HG03066 (cell line): ENCODE data around the gene NOD1.

Experiments used
- ATAC-seq: cut with Tn5 transposase; IDR thresholded peaks from one replicate; pipeline ENCODE4 v1.9.1; 2021; ENCODE audit warnings: low read depth; ENCODE audit not compliant: unreplicated experiment

The NOD1 gene

DNA sequence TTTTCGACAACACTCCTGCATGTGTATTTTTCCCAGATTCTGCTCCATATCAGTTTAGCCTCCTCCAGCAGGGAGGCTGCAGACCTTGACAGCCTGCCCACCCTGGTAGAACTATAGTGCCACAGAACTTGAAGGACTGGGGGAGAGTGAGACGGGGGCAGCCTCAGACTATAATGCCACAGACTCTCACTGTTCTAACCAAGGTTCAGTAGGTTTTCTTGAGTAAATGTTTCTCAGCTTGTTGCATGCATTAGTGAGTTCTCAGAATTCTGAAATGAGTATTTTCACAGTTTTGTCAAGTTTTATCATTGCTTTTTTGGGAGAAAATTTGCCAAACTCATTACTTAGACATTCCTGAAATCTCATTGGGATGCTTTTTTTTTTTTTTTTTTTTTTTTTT lies 98.3 kb downstream of the NOD1 start:
- no peak for ATAC-seq

- no peak for ATAC-seq
These were observed 98.8 kb downstream of the NOD1 start for GRCh38 chr7:30379741-30380140.

GRCh38 chr7:30379131-30379530 lies 99.5 kb downstream of the NOD1 start:
- ATAC-seq = no peak

GRCh38 chr7:30378275-30378674 lies 100.3 kb downstream of the NOD1 start:
- no peak for ATAC-seq
